ENCODE data around the gene GNAI3.

GNAI3 gene

DNA sequence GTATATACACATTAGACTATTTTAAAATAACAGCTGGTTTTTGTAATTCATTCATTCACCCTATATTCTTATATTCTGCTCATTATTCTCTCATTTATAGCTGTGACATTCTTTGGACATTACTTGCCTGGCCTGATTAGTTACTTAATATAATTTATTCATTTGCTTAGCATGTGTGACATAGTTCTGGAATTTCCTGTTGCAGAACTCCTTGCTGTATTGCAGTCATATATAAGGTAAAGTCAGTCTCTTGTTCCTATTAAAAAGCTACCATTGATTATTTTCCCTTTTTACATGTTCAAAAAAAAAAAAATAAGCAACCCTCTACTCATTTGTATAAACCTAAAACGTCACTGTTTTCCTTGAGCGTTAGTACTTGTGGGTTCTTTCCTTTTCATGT, 47.1 kb downstream of the GNAI3 start:
- no peak overlapping the region for H3K4me3 ChIP-seq (ENCODE audit: low read depth, low read length)
- TF ChIP-seq, protein P1, sequence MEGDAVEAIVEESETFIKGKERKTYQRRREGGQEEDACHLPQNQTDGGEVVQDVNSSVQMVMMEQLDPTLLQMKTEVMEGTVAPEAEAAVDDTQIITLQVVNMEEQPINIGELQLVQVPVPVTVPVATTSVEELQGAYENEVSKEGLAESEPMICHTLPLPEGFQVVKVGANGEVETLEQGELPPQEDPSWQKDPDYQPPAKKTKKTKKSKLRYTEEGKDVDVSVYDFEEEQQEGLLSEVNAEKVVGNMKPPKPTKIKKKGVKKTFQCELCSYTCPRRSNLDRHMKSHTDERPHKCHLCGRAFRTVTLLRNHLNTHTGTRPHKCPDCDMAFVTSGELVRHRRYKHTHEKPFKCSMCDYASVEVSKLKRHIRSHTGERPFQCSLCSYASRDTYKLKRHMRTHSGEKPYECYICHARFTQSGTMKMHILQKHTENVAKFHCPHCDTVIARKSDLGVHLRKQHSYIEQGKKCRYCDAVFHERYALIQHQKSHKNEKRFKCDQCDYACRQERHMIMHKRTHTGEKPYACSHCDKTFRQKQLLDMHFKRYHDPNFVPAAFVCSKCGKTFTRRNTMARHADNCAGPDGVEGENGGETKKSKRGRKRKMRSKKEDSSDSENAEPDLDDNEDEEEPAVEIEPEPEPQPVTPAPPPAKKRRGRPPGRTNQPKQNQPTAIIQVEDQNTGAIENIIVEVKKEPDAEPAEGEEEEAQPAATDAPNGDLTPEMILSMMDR (IDR thresholded peaks at IDR 0.05; ENCODE audit: borderline replicate concordance, insufficient read depth, low read depth, low read length) = no peak

DNA sequence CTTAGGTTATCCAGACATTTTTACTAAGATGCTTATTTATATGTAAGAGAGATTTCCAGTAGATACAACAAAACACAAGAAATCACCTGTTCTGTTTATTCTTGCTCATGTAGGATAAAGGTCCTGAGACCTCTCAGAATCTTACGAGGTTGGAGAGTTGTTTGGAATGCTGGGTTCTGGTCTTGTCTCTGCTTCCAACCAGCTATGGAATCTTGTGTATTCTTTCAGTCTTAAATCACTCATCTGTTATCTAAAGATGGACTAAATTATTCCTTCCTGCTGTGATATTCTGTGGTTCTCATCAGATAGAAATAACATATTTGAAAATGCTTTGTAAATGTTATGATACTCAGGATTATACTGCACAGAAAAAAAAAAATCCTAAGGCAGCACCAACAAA, 49.7 kb downstream of the GNAI3 start:
- TF ChIP-seq, protein P1 (IDR thresholded peaks at IDR 0.05; ENCODE audit: borderline replicate concordance, insufficient read depth, low read depth, low read length) = no peak
- H3K4me3 ChIP-seq (ENCODE audit: low read depth, low read length) = no peak overlapping the region

DNA sequence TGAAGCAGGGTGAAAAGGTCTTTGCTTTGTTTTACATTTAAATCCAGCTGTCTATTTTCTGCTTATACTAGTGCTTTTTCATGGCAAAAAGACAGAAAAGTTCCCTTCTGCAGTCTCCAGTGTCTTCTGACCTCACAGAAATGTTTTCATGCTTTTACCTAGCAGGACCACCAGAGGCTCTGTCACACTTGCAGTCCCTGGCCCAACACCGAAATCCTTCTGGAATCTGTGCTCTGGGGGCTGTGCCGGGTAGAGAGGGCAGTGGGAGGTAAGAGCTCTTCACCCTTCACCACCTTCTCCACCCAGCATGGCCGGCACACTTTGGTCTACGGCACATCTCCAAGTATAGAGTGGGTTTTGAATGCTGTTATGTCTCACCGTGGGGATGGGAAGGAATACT, 50.2 kb downstream of the GNAI3 start:
- H3K4me3 ChIP-seq (ENCODE audit: low read depth, low read length) = no peak overlapping the region
- TF ChIP-seq, protein P1 (IDR thresholded peaks at IDR 0.05; ENCODE audit: borderline replicate concordance, insufficient read depth, low read depth, low read length) = no peak

DNA sequence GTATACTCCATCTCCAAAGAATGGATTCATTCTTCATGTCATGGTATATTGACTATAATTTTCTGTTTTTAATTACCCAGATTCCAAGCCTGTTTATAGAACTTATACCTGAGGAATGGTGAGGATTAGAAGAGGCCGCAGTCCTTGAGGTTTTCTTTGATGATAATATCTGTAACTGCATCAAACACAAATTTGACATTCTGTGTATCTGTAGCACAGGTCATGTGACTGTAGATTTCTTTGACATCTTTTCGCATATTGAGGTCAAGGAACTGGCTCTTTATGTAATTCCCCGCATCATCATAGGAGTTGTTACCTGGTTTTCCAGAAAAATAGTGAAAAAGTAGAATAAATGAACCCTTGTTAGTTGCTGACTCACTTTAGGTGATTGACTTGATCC, 54.8 kb downstream of the GNAI3 start:
- TF ChIP-seq, protein P1 (IDR thresholded peaks at IDR 0.05; ENCODE audit: borderline replicate concordance, insufficient read depth, low read depth, low read length) = no peak
- no peak overlapping the region for H3K4me3 ChIP-seq (ENCODE audit: low read depth, low read length)

DNA sequence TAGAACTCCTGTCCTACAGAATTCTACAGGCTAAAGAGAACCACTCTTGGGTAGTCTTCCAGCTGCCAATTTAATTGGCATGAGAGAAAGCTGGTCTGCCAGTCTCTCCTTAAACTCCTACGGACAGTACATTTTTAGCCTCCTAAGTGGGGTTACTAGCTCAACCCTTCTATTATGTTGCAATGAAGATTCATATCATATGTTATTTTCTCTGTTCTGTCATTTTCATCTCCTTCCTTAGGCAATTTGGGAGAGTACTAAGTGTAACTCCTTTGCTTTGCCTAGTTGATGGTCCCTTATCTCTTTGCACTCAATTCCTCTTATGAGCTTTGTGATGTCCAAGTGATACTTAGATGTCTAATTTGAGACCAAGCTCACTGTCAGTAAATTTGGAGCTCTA, 57.0 kb downstream of the GNAI3 start:
- no peak overlapping the region for H3K4me3 ChIP-seq (ENCODE audit: low read depth, low read length)
- TF ChIP-seq, protein P1 (IDR thresholded peaks at IDR 0.05; ENCODE audit: borderline replicate concordance, insufficient read depth, low read depth, low read length) = no peak

DNA sequence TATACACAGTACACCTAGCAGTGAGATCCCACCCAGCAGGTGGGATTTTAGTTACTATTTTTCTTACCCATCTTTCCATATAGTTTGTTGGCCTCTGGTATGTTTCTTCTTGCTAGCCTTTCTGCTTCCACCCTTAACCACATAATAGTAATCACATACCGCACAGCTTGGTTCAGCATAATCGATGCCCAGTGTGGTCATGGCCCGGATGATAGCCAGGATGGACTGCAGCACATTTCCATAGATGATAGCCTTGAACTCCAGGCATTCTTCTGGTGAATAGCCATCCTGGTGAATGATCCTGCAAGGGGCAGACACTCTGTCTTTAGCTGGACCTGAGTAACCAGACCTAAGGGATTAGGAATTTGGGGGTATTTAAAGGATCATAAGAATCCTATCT, 61.5 kb downstream of the GNAI3 start:
- TF ChIP-seq, protein P1 (IDR thresholded peaks at IDR 0.05; ENCODE audit: borderline replicate concordance, insufficient read depth, low read depth, low read length) = no peak
- no peak overlapping the region for H3K4me3 ChIP-seq (ENCODE audit: low read depth, low read length)

DNA sequence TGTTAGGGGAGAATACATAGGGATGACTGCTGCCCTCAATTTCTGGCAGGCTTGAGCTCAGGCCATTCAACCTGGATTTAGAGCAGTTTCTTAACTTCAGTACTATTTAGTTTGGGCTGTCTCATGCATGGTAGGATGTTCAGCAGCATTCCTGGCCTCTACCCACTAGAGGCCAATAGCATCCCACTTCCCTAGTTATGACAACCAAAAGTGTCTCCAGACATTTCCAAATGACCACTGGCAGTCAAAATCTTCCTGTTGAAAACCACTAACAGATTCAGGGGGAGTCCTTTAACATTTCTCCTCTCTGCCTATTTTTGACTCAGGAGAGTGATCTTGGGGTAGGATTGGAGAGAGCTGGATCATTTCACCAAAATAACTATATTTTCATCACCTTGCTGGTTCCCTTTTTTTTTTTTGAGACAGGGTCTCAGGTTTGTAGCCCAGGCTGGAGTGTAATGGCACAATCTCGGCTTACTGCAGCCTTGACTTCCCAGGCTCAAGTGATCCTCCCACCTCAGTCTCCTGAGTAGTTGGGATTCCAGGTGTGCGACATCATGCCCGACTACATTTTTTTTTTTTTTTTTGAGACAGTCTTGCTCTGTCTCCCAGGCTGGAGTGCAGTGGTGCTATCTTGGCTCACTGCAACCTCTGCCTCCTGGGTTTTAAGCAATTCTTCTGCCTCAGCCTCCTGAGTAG, 62.3 kb downstream of the GNAI3 start:
- TF ChIP-seq, protein P1 (IDR thresholded peaks at IDR 0.05; ENCODE audit: borderline replicate concordance, insufficient read depth, low read depth, low read length) = no peak
- no peak overlapping the region for H3K4me3 ChIP-seq (ENCODE audit: low read depth, low read length)

Measured in GM12875 (cell line).